Measurements from ENCODE around the gene FBLN1. TPM values are rescaled to one million over a fixed set of nuclear protein-coding genes. Genes with fewer than 3 reads are reported as not detected.

Gene FBLN1
- total and polyA plus RNA-seq, 2 donors (not counting 1 experiment from before 2014, with no cell fraction given), result not detected

DNA sequence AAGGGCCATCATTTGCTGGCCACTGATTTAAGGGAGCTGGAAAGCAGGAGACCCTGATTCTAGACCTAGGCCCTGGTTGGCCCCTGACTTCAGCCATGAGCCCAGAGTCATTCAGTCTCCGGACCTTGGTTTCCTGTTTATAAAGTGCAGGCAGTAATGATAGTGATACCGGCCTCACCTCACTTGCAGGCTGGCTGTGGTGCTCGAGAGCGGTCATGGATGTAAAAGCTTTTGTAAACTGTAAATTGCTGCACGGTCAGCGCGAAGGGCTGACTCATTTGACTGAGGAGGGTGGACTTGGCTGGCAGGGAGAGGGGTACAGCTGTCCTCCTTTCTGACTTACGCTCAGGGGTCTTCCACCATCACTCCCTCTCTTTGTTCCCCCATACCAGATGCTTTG is 37.4 kb downstream of the FBLN1 start:
- H3K27ac Mint-ChIP-seq, result no peak overlapping the region
- intact Hi-C loops (cut with micrococcal nuclease), result no loop called here
- H3K4me3 Mint-ChIP-seq, result no peak overlapping the region
- Histone ChIP-seq H3K27ac (ENCODE audit: low read length in 2 of 2) (no peak overlapping the region), H3K9me3 (ENCODE audit: control extremely low read depth in 1 of 3, control insufficient read depth in 2 of 3, insufficient read depth in 1 of 3, low read length in 2 of 3) (peaks cover 0 to 10% (median 0%) of the 10 kb centered on the region in 3 donors), H3K36me3 (replicated peaks in 1 of 2; ENCODE audit: control extremely low read depth in 1 of 2, control insufficient read depth in 1 of 2, extremely low read depth in 1 of 2, insufficient read depth in 2 of 2, low read length in 1 of 2) (no peaks in the 10 kb centered on the region), H3K79me2 (ENCODE audit: control insufficient read depth, insufficient read depth, low read length) (no peaks in the 10 kb centered on the region), H3K27me3 (replicated peaks in 1 of 4; ENCODE audit: control extremely low read depth in 1 of 4, control insufficient read depth in 3 of 4, insufficient read depth in 4 of 4, low read length in 3 of 4) (no peaks in the 10 kb centered on the region), H4K20me1 (ENCODE audit: control insufficient read depth, insufficient read depth, low read length, poor library complexity, severe bottlenecking) (no peaks in the 10 kb centered on the region), H3K9ac (ENCODE audit: low read length) (no peak overlapping the region), H2AFZ (ENCODE audit: insufficient read depth, low read depth, low read length, poor library complexity, severe bottlenecking) (no peak overlapping the region), H3K4me2 (replicated peaks; ENCODE audit: low read depth, low read length, poor library complexity, severe bottlenecking) (no peak overlapping the region), H3K4me3 (ENCODE audit: control extremely low read depth in 1 of 5, extremely low read depth in 1 of 5, insufficient read depth in 1 of 5, low read depth in 2 of 5, low read length in 4 of 5) (no peak overlapping the region), H3K4me1 (ENCODE audit: control insufficient read depth in 2 of 2, insufficient read depth in 2 of 2, low read length in 2 of 2) (peaks cover 4 to 13% of the 10 kb centered on the region in 2 donors)
- peaks cover 8% of the 10 kb centered on the region for H3K27me3 Mint-ChIP-seq
- peaks cover 12% of the 10 kb centered on the region for H3K4me1 Mint-ChIP-seq
- 78% methylated on average over 4 of the region's 8 CpGs for WGBS (ENCODE audit: insufficient coverage)
- POLR2A ChIA-PET, result no interaction called here
- TF ChIP-seq, protein P1, sequence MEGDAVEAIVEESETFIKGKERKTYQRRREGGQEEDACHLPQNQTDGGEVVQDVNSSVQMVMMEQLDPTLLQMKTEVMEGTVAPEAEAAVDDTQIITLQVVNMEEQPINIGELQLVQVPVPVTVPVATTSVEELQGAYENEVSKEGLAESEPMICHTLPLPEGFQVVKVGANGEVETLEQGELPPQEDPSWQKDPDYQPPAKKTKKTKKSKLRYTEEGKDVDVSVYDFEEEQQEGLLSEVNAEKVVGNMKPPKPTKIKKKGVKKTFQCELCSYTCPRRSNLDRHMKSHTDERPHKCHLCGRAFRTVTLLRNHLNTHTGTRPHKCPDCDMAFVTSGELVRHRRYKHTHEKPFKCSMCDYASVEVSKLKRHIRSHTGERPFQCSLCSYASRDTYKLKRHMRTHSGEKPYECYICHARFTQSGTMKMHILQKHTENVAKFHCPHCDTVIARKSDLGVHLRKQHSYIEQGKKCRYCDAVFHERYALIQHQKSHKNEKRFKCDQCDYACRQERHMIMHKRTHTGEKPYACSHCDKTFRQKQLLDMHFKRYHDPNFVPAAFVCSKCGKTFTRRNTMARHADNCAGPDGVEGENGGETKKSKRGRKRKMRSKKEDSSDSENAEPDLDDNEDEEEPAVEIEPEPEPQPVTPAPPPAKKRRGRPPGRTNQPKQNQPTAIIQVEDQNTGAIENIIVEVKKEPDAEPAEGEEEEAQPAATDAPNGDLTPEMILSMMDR (IDR thresholded peaks at IDR 0.05), result no peak
- no peak for TF ChIP-seq EZH2 (IDR thresholded peaks at IDR 0.05; ENCODE audit: borderline replicate concordance, insufficient read depth, low read depth, low read length, poor library complexity, severe bottlenecking)
- H3K9me3 Mint-ChIP-seq (ENCODE audit: insufficient read depth), result no peaks in the 10 kb centered on the region
- CTCF ChIA-PET, result no interaction called here
- DNase-seq (no peak), ATAC-seq (ENCODE audit: low read depth) (no peak)

DNA sequence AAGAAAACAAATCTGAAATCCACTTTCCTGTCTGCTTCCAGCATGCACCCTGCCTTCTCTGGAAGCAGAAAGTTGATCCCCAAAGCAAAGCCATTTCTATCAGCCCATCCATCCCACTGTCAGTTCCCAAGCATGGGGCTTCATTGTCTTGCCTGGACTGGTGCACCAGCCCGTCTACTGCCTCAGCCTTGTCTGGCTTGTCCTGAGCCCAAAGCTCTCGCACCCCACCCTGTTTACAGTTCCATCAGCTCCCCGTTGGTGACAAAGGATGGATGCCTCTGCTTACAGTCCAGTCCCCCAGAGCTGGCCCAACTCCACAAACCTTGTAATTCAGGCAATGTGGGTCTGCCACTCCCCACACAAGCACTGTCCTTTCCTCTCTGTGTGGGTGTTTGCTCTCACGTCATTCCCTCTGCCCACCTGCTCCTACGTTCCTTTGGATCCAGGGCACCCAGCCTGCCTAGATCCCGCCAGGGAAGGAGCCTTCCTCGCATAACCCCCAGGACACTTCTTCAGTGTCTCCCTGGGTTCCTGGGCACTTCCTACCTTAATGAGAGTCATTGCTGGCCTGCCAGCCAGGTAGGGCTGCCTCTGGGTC is 38.8 kb downstream of the FBLN1 start:
- no peaks in the 10 kb centered on the region for H3K27me3 ChIP-seq (replicated peaks in 1 of 4; ENCODE audit: control extremely low read depth in 1 of 4, control insufficient read depth in 3 of 4, insufficient read depth in 4 of 4, low read length in 3 of 4)
- ATAC-seq (ENCODE audit: low read depth), result no peak
- no peak overlapping the region for H2AFZ ChIP-seq (ENCODE audit: insufficient read depth, low read depth, low read length, poor library complexity, severe bottlenecking)
- Mint-ChIP-seq H3K4me1 (peaks cover 12% of the 10 kb centered on the region), H3K9me3 (ENCODE audit: insufficient read depth) (no peaks in the 10 kb centered on the region), H3K27ac (no peak overlapping the region), H3K27me3 (peaks cover 8% of the 10 kb centered on the region), H3K4me3 (no peak overlapping the region)
- H3K9ac ChIP-seq (ENCODE audit: low read length), result no peak overlapping the region
- CTCF ChIA-PET, result no interaction called here
- no peaks in the 10 kb centered on the region for H3K79me2 ChIP-seq (ENCODE audit: control insufficient read depth, insufficient read depth, low read length)
- no peaks in the 10 kb centered on the region for H3K36me3 ChIP-seq (replicated peaks in 1 of 2; ENCODE audit: control extremely low read depth in 1 of 2, control insufficient read depth in 1 of 2, extremely low read depth in 1 of 2, insufficient read depth in 2 of 2, low read length in 1 of 2)
- TF ChIP-seq, protein P1 (IDR thresholded peaks at IDR 0.05), result no peak
- TF ChIP-seq EZH2 (IDR thresholded peaks at IDR 0.05; ENCODE audit: borderline replicate concordance, insufficient read depth, low read depth, low read length, poor library complexity, severe bottlenecking), result no peak
- DNase-seq, result no peak
- H3K4me3 ChIP-seq (ENCODE audit: control extremely low read depth in 1 of 5, extremely low read depth in 1 of 5, insufficient read depth in 1 of 5, low read depth in 2 of 5, low read length in 4 of 5), result no peak overlapping the region
- H3K4me2 ChIP-seq (replicated peaks; ENCODE audit: low read depth, low read length, poor library complexity, severe bottlenecking), result no peak overlapping the region
- H4K20me1 ChIP-seq (ENCODE audit: control insufficient read depth, insufficient read depth, low read length, poor library complexity, severe bottlenecking), result no peaks in the 10 kb centered on the region
- no peak overlapping the region for H3K27ac ChIP-seq (ENCODE audit: low read length in 2 of 2)
- POLR2A ChIA-PET, result no interaction called here
- peaks cover 0 to 12% (median 0%) of the 10 kb centered on the region in 3 donors for H3K9me3 ChIP-seq (ENCODE audit: control extremely low read depth in 1 of 3, control insufficient read depth in 2 of 3, insufficient read depth in 1 of 3, low read length in 2 of 3)
- 93% methylated on average over 6 of the region's 7 CpGs for WGBS (ENCODE audit: insufficient coverage)
- peaks cover 4 to 13% of the 10 kb centered on the region in 2 donors for H3K4me1 ChIP-seq (ENCODE audit: control insufficient read depth in 2 of 2, insufficient read depth in 2 of 2, low read length in 2 of 2)
- intact Hi-C loops (cut with micrococcal nuclease), result no loop called here

Measured in B cell (primary cell).